ENCODE measurements around the gene PTH1R.

PTH1R gene

GRCh38 chr3:46877406-46878125 lies at the start of gene PTH1R:
Gene PTH1R (plus strand): TSS chr3:46877721. CDS start chr3:46883560, 5,839 bp downstream.
- DNase-seq, result no peak

GRCh38 chr3:46829699-46830208 lies 47.8 kb upstream of the PTH1R start:
- DNase-seq, result no peak

- no peak for DNase-seq
These were observed 46.7 kb upstream of the PTH1R start for GRCh38 chr3:46830801-46831200.

GRCh38 chr3:46831316-46831715 lies 46.2 kb upstream of the PTH1R start:
- no peak for DNase-seq

GRCh38 chr3:46831841-46832240 lies 45.7 kb upstream of the PTH1R start:
- no peak for DNase-seq

GRCh38 chr3:46833346-46834300 lies 43.9 kb upstream of the PTH1R start:
- DNase-seq, result no peak

- DNase-seq, result no peak
These were observed 42.5 kb upstream of the PTH1R start for GRCh38 chr3:46835054-46835453.

GRCh38 chr3:46835491-46835890 lies 42.0 kb upstream of the PTH1R start:
- no peak for DNase-seq

GRCh38 chr3:46838301-46838700 lies 39.2 kb upstream of the PTH1R start:
- DNase-seq, result no peak

- DNase-seq, result no peak
These were observed 37.0 kb upstream of the PTH1R start for GRCh38 chr3:46840491-46840890.

- DNase-seq, result no peak
These were observed 34.0 kb upstream of the PTH1R start for GRCh38 chr3:46843508-46843907.

GRCh38 chr3:46844397-46844796 lies 33.1 kb upstream of the PTH1R start:
- no peak for DNase-seq

GRCh38 chr3:46844881-46845312 lies 32.6 kb upstream of the PTH1R start:
- no peak for DNase-seq

GRCh38 chr3:46845397-46845859 lies 32.1 kb upstream of the PTH1R start:
- DNase-seq, result no peak

- no peak for DNase-seq
These were observed 31.5 kb upstream of the PTH1R start for GRCh38 chr3:46845860-46846623.

GRCh38 chr3:46846624-46847542 lies 30.6 kb upstream of the PTH1R start:
- no peak for DNase-seq

- no peak for DNase-seq
These were observed 29.8 kb upstream of the PTH1R start for GRCh38 chr3:46847744-46848143.

GRCh38 chr3:46848271-46849044 lies 29.1 kb upstream of the PTH1R start:
- DNase-seq, result no peak

- DNase-seq, result no peak
These were observed 28.4 kb upstream of the PTH1R start for GRCh38 chr3:46849045-46849631.

- no peak for DNase-seq
These were observed 27.6 kb upstream of the PTH1R start for GRCh38 chr3:46849686-46850467.

All from NCI-H187 treated with DMSO at 0.1 percent for 48 hours (cell line).